K562 (cell line): ENCODE measurements around the gene ATF5. TPM values are rescaled to one million over a fixed set of nuclear protein-coding genes. Genes with fewer than 3 reads are reported as not detected.

Source experiments
- ATAC-seq: fragments of 200-7000 bp; cut with Tn5 transposase; 3 replicates; pipeline ENCODE4 v1.9.1; 2020; ENCODE audit warnings: moderate library complexity
- BruUV-seq: library from RNA; stranded (reverse); fragments of 400-500 nt; replicated peaks from 2 replicates; lab custom pipeline; 2021; lab: Mats Ljungman, UMichigan
- CTCF ChIA-PET: fragments of 300-600 bp; formaldehyde crosslinking; extraction: SDS; loops from one replicate; lab custom pipeline; 2021; ENCODE audit warnings: low intra/inter-chr PET ratio; lab: Yijun Ruan, JAX
- POLR2A ChIA-PET: fragments of 300-600, 350-650 bp; sonication (Branson Sonifier 250); formaldehyde crosslinking; extraction: SDS; loops from one replicate; lab custom pipeline; 2021; ENCODE audit warnings: antibody characterized with exemption, inconsistent platforms; lab: Yijun Ruan, JAX
- DNase-seq, 4 experiments: peaks; one replicate each; pipeline versions ENCODE4 v3.0.0 to v3.0.0-alpha.2; 2011 to 2018; ENCODE audit warnings: low spot score in 3 of 4, mixed read lengths in 3 of 4; ENCODE audit errors: extremely low read depth in 1 of 4
- FAIRE-seq: peaks from 2 replicates; lab custom pipeline; 2011; peaks lifted over from hg19 to GRCh38; lab: Jason Lieb, UNC
- H2AFZ ChIP-seq: 2 replicates; pipeline ENCODE4 v1.6.0; 2011; ENCODE audit warnings: low read depth, low read length, control low read depth, inconsistent platforms
- H3K27ac ChIP-seq: fragments of 200-600 bp; 3 replicates; pipeline ENCODE4 v1.8.0; 2011; ENCODE audit warnings: low read depth, mild to moderate bottlenecking, control low read depth, inconsistent platforms, low read length, moderate library complexity, mixed read lengths; ENCODE audit errors: extremely low read depth
- H3K27me3 ChIP-seq, 2 experiments: fragments of 300-600 bp in 1 of 2; 2 replicates in 1 of 2; 3 replicates in 1 of 2; pipeline versions ENCODE4 v1.6.0 to v1.8.0; 2011; ENCODE audit warnings: inconsistent platforms in 2 of 2, low read length in 2 of 2, mild to moderate bottlenecking in 1 of 2, mixed read lengths in 1 of 2, moderate library complexity in 1 of 2; ENCODE audit not compliant: control insufficient read depth in 2 of 2, insufficient read depth in 2 of 2
- H3K36me3 ChIP-seq: fragments of 300-600 bp; 3 replicates; pipeline ENCODE4 v1.8.0; 2011; ENCODE audit warnings: mild to moderate bottlenecking, low read length, inconsistent platforms; ENCODE audit not compliant: control insufficient read depth, insufficient read depth
- H3K4me1 ChIP-seq, 2 experiments: fragments of 200-600 bp in 1 of 2; replicated peaks in 1 of 2; 2 replicates in 1 of 2; 3 replicates in 1 of 2; pipeline versions ENCODE4 v1.5.1 to v1.8.0; 2011; ENCODE audit warnings: inconsistent platforms in 2 of 2, low read length in 2 of 2, mild to moderate bottlenecking in 1 of 2, mixed read lengths in 1 of 2, moderate library complexity in 1 of 2; ENCODE audit not compliant: control insufficient read depth in 2 of 2, insufficient read depth in 2 of 2
- H3K4me2 ChIP-seq: 2 replicates; pipeline ENCODE4 v1.6.1; 2011; ENCODE audit warnings: low read length, control low read depth, inconsistent platforms, mixed read lengths; ENCODE audit not compliant: insufficient read depth
- H3K4me3 ChIP-seq: fragments of 200-600 bp; sonication (generic), shearing (Covaris generic); 2 replicates; pipeline ENCODE4 v1.5.1; 2016; ENCODE audit warnings: control low read depth, inconsistent platforms
- H3K79me2 ChIP-seq: fragments of 200-600 bp; 3 replicates; pipeline ENCODE4 v1.8.0; 2011; ENCODE audit warnings: low read length, inconsistent platforms; ENCODE audit not compliant: control insufficient read depth, insufficient read depth
- H3K9ac ChIP-seq, 2 experiments: 2 replicates each; pipeline versions ENCODE4 v1.6.0 to v1.6.1; 2011; ENCODE audit warnings: low read depth in 2 of 2, low read length in 2 of 2, control low read depth in 1 of 2, inconsistent platforms in 1 of 2, mild to moderate bottlenecking in 1 of 2, mixed read lengths in 1 of 2; ENCODE audit not compliant: insufficient read depth in 1 of 2
- H3K9me1 ChIP-seq: one replicate; pipeline ENCODE4 v1.6.0; 2011; ENCODE audit warnings: inconsistent platforms, mild to moderate bottlenecking, low read length, moderate library complexity; ENCODE audit not compliant: control insufficient read depth, insufficient read depth
- H3K9me3 ChIP-seq: replicated peaks from 2 replicates; pipeline ENCODE4 v1.5.1; 2011; ENCODE audit warnings: low read depth, low read length, inconsistent platforms; ENCODE audit not compliant: control insufficient read depth, insufficient read depth
- H4K20me1 ChIP-seq: replicated peaks from 2 replicates; pipeline ENCODE4 v1.6.1; 2011; ENCODE audit warnings: low read length, inconsistent platforms, mixed read lengths; ENCODE audit not compliant: control insufficient read depth, insufficient read depth
- CEBPG ChIP-seq, 3 experiments: fragments of 200-800 bp in 1 of 3; sonication (Bioruptor generic) in 1 of 3; sonication (generic) in 1 of 3; formaldehyde crosslinking in 1 of 3; IDR thresholded peaks in 2 of 3; conservative IDR thresholded peaks in 1 of 3; 2 replicates each; pipeline versions ENCODE4 v1.6.1 to v1.8.0; 2016 to 2022; ENCODE audit warnings: missing compliant biosample characterization in 2 of 3, missing genetic modification characterization in 2 of 3, mild to moderate bottlenecking in 1 of 3, missing genetic modification reagents in 1 of 3
- GABPA ChIP-seq: fragments of 200-800 bp; sonication (Bioruptor generic); conservative IDR thresholded peaks from 2 replicates; pipeline ENCODE4 v1.6.1; 2016; ENCODE audit warnings: low read depth, missing genetic modification characterization, missing compliant biosample characterization
- HCFC1 ChIP-seq: IDR thresholded peaks from 2 replicates; pipeline ENCODE4 v1.6.1; 2012; ENCODE audit warnings: low read depth, low read length, improper control_type of control experiment
- LCOR ChIP-seq: sonication (generic); formaldehyde crosslinking; IDR thresholded peaks from 2 replicates; pipeline ENCODE4 v1.8.0; 2022; ENCODE audit warnings: mild to moderate bottlenecking, missing genetic modification reagents
- NR2C1 ChIP-seq, 2 experiments: fragments of 450-650 bp; IDR thresholded peaks; 2 replicates each; pipeline ENCODE4 v1.6.1; 2017; ENCODE audit warnings: mild to moderate bottlenecking in 2 of 2, antibody characterized with exemption in 1 of 2, inconsistent platforms in 1 of 2, missing compliant biosample characterization in 1 of 2, missing genetic modification characterization in 1 of 2
- NR2C2 ChIP-seq, 2 experiments: fragments of 200-800 bp in 1 of 2; sonication (Bioruptor generic) in 1 of 2; sonication (generic) in 1 of 2; formaldehyde crosslinking in 1 of 2; IDR thresholded peaks; 2 replicates each; pipeline versions ENCODE4 v1.6.1 to v1.8.0; 2016 to 2022; ENCODE audit warnings: mild to moderate bottlenecking in 1 of 2, missing compliant biosample characterization in 1 of 2, missing genetic modification characterization in 1 of 2, missing genetic modification reagents in 1 of 2
- SAFB ChIP-seq: fragments of 200-400 bp; formaldehyde crosslinking; IDR thresholded peaks from 2 replicates; pipeline ENCODE4 v1.6.1; 2017; ENCODE audit warnings: low read depth, low read length, borderline replicate concordance
- TGIF2 ChIP-seq: sonication (generic); formaldehyde crosslinking; IDR thresholded peaks from 2 replicates; pipeline ENCODE4 v1.8.1; 2022; ENCODE audit warnings: mild to moderate bottlenecking, missing genetic modification reagents, moderate library complexity
- WGBS: fragments of 100-300 bp; shearing (Covaris generic); methylation state at CpG from one replicate; pipeline ENCODE4 v1.1.6; 2016; ENCODE audit warnings: low coverage, mixed read lengths; ENCODE audit not compliant: insufficient coverage; ENCODE audit errors: missing lambda C conversion rate; 5-methylcytosine and 5-hydroxymethylcytosine counted together
- in situ Hi-C: fragments of 300-500 bp; cut with MboI; formaldehyde crosslinking; loops from 4 replicates; pipeline ENCODE4 v1.15.0; 2018; ENCODE audit warnings: inconsistent platforms, mixed read lengths
- intact Hi-C: fragments of 100-400 bp; cut with micrococcal nuclease; formaldehyde crosslinking; loops from 2 replicates; pipeline ENCODE4 v1.14.2; 2022
- polyA plus RNA-seq, 8 experiments: library from polyadenylated mRNA; depleted of rRNA in 4 of 8; stranded (reverse) in 5 of 8; unstranded in 3 of 8; fragments of >200 nt; fragmentation: Nextera tagmentation in 2 of 8; fragmentation: Illumina TruSeq in 1 of 8; extraction: Ambion mirVana in 2 of 8; extraction: Trizol in 1 of 8; gene quantifications; 2 replicates each; pipeline versions ENCODE4 v1.2.1 to v1.2.3, GENCODE V29; 2011 to 2014; ENCODE audit warnings: inconsistent platforms in 1 of 8, missing spikeins in 1 of 8
- total RNA-seq, 7 experiments: library from RNA; depleted of rRNA in 6 of 7; stranded (reverse); fragments of >200 nt in 6 of 7; fragmentation: Illumina TruSeq in 2 of 7; extraction: Trizol in 2 of 7; gene quantifications; 2 replicates each; pipeline versions ENCODE4 v1.2.1 to v1.2.3, GENCODE V29; 2011 to 2021; ENCODE audit warnings: low replicate concordance in 1 of 7
- TF ChIP-seq, protein P1 (sequence below): sonication (generic); formaldehyde crosslinking; IDR thresholded peaks from 2 replicates; pipeline ENCODE4 v1.9.0; 2022; ENCODE audit warnings: mild to moderate bottlenecking, missing genetic modification reagents

ATF5 gene
- total and polyA plus RNA-seq, 9 of the 15 experiments (the other 6 are each of a cell fraction or from before 2014, with no cell fraction given) = 3.0 to 57.6 (median 11.1) TPM

DNA sequence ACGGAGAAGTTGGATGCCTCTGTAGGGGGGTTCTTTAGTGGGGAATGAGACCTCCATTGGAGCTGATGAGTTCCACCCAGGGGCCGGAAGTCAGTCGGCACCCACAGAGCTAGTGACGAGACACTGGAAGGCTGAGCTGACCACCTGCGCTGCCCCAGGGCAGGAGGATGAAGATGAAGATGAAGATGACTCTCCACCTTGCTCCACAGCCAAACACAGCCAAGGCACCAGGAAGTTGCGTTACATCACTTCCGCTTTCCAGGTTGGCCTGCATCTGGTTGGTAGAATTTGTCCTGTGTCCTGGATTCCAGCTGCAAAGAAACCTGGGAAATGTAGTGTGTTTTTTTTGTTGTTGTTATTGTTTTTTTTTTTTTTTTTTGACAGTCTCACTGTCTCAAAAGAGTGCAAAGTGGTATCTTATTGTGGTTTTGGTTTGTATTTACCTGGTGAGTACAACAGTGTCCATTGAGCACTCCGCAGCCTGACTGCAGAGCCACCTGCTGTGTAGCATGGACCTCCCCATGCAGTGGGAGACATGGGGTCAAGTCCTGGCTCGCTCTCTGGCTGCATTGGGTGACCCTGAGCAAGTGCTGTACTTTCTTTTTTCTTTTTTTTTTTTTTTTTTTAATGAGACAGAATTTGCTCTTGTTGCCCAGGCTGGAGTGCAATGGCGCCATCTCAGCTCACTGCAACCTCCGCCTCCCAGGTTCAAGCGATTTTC lies 49.6 kb upstream of the ATF5 start (continued):
- TF ChIP-seq LCOR (CRISPR knock-in tag) = no peak
- 0 out of 2 replicates have a peak, but pooled peaks have one; percentile 20 for TF ChIP-seq HCFC1
- peak; percentile 7; the same call in 1 of the 2 replicates for TF ChIP-seq CEBPG (CRISPR knock-in tag; IDR thresholded peaks at IDR 0.05)
- no peak for TF ChIP-seq CEBPG (tag; conservative IDR thresholded peaks at IDR 0.05 in 1 of 2, IDR thresholded peaks at IDR 0.05 in 1 of 2)
- 0 out of 2 replicates have a peak, but pooled peaks have one; percentile 14 for TF ChIP-seq GABPA (tag)

DNA sequence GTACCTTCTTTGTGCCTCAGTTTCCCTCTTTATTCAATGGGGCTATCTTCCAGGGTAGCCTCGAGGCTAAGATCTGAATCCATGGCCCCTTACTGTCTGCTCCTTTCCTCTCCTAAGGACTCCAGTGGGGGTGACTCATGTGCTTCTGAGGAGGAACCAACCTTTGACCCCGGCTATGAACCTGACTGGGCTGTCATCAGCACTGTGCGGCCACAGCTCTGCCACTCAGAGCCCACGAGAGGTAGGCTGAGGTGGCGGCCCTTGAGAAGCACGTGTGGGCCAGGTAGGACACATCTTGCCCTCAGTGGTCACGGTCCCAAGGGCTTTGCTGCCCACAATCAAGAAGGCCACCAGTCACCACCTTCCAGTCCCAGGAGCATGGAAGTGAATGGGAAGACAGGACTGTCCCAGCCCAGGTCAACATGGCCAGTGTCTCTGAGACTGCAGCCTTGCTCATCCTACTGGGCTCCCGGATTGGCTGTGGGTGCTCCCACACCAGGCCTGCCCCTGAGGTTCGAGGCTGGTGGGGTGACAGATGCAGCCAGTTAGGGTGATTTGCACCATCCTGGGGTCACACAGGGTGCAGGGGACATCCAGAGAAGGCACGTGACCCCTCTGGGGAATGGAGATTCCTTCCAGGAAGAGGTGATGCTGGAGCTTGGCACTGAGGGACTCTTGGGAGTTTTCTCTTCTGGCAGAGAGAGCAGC lies 48.7 kb upstream of the ATF5 start:
- Histone ChIP-seq H2AFZ (no peak overlapping the region), H3K4me3 (no peak overlapping the region), H3K9ac (peak overlapping the region in 1 of 2 experiments; percentile 52; a peak in 2 of 4 replicates), H3K79me2 (peaks cover 15% of the 10 kb centered on the region), H3K36me3 (peaks cover 55% of the 10 kb centered on the region), H3K4me1 (peaks cover 9 to 63% of the 10 kb centered on the region in 2 experiments; a peak in 4 of 5 replicates), H3K9me1 (no peaks in the 10 kb centered on the region), H3K4me2 (no peak overlapping the region), H3K27me3 (no peaks in the 10 kb centered on the region), H3K27ac (no peak overlapping the region), H4K20me1 (no peaks in the 10 kb centered on the region), H3K9me3 (no peaks in the 10 kb centered on the region)
- ChIA-PET POLR2A (interaction anchor here (0.7 to 1.6 kb wide), 2 partner anchors 49 to 286 kb away, joined by 3 to 4 read pairs; partner anchors contain the start of genes ATF5 and NUP62), CTCF (no interaction called here)
- no TSS peak for BruUV-seq
- FAIRE-seq = peak; percentile 6
- no peak for ATAC-seq
- in situ Hi-C loops (no loop called here), intact Hi-C loops (no loop called here)
- no peak for DNase-seq
- TF ChIP-seq, protein P1, sequence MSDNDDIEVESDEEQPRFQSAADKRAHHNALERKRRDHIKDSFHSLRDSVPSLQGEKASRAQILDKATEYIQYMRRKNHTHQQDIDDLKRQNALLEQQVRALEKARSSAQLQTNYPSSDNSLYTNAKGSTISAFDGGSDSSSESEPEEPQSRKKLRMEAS (CRISPR knock-in tag) = peak; percentile 41; the same call in 1 of the 2 replicates
- TF ChIP-seq SAFB (no peak), NR2C2 (CRISPR knock-in tag; IDR thresholded peaks at IDR 0.05) (peak; percentile 72; the same call in 1 of the 2 replicates), NR2C2 (tag; IDR thresholded peaks at IDR 0.05) (no peak), TGIF2 (CRISPR knock-in tag) (no peak), NR2C1 (IDR thresholded peaks at IDR 0.05) (peak; percentile 27; the same call in 1 of the 2 replicates), NR2C1 (tag; IDR thresholded peaks at IDR 0.05) (peak; percentile 71; the same call in 1 of the 2 replicates)
- 81% methylated on average over 10 of the region's 10 CpGs for WGBS
